Measurements from ENCODE around the gene LRAT. TPM values are rescaled to one million over a fixed set of nuclear protein-coding genes. Genes with fewer than 3 reads are reported as not detected.
A peak's percentile ranks its signal among the peaks of the same experiment; 100 is the strongest.

The LRAT gene
- total and polyA plus RNA-seq, 2 donors from 2014 or later, result 0.15 to 0.72 TPM

DNA sequence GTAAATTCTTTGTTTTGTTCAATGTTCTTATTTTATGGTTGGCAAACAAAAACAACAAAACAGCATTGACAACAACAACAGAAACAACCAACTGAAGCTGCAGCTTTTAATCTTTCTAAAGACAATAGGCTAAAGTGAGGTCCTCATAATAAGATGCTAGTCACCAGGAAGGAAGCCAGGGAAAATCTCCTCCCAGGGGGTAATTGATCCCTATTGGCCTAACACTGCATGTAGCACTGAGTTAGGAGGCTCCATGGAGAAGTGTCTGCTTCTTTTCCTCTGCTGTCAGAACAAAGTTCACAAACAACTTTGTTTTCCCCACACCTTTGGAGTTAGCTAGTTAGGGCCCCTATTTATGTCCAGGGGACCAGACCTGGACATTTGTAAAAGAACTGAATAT lies 4.7 kb upstream of the LRAT start:
- Histone ChIP-seq H3K27ac (ENCODE audit: low read depth in 2 of 2, low read length in 2 of 2) (no peak overlapping the region), H3K9me3 (ENCODE audit: control insufficient read depth in 2 of 3, insufficient read depth in 1 of 3, low read length in 3 of 3) (no peaks in the 10 kb centered on the region), H3K9ac (ENCODE audit: low read length in 3 of 3) (no peak overlapping the region), H3K4me1 (ENCODE audit: control insufficient read depth in 2 of 3, insufficient read depth in 2 of 3, low read depth in 1 of 3, low read length in 3 of 3) (peaks cover 0 to 3% (median 0%) of the 10 kb centered on the region in 3 donors), H3K36me3 (ENCODE audit: control insufficient read depth in 2 of 3, insufficient read depth in 3 of 3, low read length in 3 of 3) (no peaks in the 10 kb centered on the region), H3K4me3 (ENCODE audit: low read length in 3 of 3) (no peak overlapping the region), H3K27me3 (ENCODE audit: control insufficient read depth, insufficient read depth, low read length) (peaks cover 34% of the 10 kb centered on the region)
- FAIRE-seq (no peak), DNase-seq (no peak)
- TF ChIP-seq, protein P1, sequence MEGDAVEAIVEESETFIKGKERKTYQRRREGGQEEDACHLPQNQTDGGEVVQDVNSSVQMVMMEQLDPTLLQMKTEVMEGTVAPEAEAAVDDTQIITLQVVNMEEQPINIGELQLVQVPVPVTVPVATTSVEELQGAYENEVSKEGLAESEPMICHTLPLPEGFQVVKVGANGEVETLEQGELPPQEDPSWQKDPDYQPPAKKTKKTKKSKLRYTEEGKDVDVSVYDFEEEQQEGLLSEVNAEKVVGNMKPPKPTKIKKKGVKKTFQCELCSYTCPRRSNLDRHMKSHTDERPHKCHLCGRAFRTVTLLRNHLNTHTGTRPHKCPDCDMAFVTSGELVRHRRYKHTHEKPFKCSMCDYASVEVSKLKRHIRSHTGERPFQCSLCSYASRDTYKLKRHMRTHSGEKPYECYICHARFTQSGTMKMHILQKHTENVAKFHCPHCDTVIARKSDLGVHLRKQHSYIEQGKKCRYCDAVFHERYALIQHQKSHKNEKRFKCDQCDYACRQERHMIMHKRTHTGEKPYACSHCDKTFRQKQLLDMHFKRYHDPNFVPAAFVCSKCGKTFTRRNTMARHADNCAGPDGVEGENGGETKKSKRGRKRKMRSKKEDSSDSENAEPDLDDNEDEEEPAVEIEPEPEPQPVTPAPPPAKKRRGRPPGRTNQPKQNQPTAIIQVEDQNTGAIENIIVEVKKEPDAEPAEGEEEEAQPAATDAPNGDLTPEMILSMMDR (IDR thresholded peaks at IDR 0.05; ENCODE audit: borderline replicate concordance, extremely low read depth, insufficient read depth), result no peak
- intact Hi-C loops (cut with DNase I), result no loop called here

DNA sequence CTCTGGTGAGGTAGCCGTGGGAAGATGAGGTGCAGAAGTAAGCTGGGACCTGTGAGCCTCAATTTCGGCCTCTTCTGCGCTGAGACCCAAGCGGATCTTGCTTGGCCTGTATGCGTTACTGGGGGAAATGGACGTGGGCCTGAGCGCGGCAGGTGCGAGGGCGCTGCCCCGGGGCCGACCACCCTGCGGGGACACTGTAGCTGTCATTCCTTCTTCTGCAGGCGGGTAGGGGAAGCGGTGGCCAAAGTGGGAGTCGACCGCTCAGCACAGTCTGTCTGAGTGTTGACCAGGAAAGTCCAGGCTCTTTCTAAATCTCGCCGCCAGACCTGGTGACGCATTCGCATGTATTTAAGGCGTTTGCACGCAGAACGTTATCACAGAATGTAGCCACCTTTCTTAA lies 3.3 kb upstream of the LRAT start:
- TF ChIP-seq, protein P1 (IDR thresholded peaks at IDR 0.05; ENCODE audit: borderline replicate concordance, extremely low read depth, insufficient read depth), result no peak
- Histone ChIP-seq H3K4me1 (ENCODE audit: control insufficient read depth in 2 of 3, insufficient read depth in 2 of 3, low read depth in 1 of 3, low read length in 3 of 3) (peaks cover 0 to 8% (median 0%) of the 10 kb centered on the region in 3 donors), H3K9ac (ENCODE audit: low read length in 3 of 3) (no peak overlapping the region), H3K27ac (ENCODE audit: low read depth in 2 of 2, low read length in 2 of 2) (no peak overlapping the region), H3K9me3 (ENCODE audit: control insufficient read depth in 2 of 3, insufficient read depth in 1 of 3, low read length in 3 of 3) (no peaks in the 10 kb centered on the region), H3K4me3 (ENCODE audit: low read length in 3 of 3) (no peak overlapping the region), H3K36me3 (ENCODE audit: control insufficient read depth in 2 of 3, insufficient read depth in 3 of 3, low read length in 3 of 3) (no peaks in the 10 kb centered on the region), H3K27me3 (ENCODE audit: control insufficient read depth, insufficient read depth, low read length) (peaks cover 43% of the 10 kb centered on the region)
- no peak for FAIRE-seq
- DNase-seq, result peak in 1 of 5 donors; percentile 10
- intact Hi-C loops (cut with DNase I), result no loop called here

GRCh38 chr4:154741131-154741665 lies 2.6 kb upstream of the LRAT start:
- Histone ChIP-seq H3K4me3 (ENCODE audit: low read length in 3 of 3) (no peak overlapping the region), H3K27me3 (ENCODE audit: control insufficient read depth, insufficient read depth, low read length) (peaks cover 43% of the 10 kb centered on the region), H3K27ac (ENCODE audit: low read depth in 2 of 2, low read length in 2 of 2) (no peak overlapping the region), H3K36me3 (ENCODE audit: control insufficient read depth in 2 of 3, insufficient read depth in 3 of 3, low read length in 3 of 3) (no peaks in the 10 kb centered on the region), H3K9ac (ENCODE audit: low read length in 3 of 3) (no peak overlapping the region), H3K4me1 (ENCODE audit: control insufficient read depth in 2 of 3, insufficient read depth in 2 of 3, low read depth in 1 of 3, low read length in 3 of 3) (peaks cover 0 to 8% (median 0%) of the 10 kb centered on the region in 3 donors), H3K9me3 (ENCODE audit: control insufficient read depth in 2 of 3, insufficient read depth in 1 of 3, low read length in 3 of 3) (no peaks in the 10 kb centered on the region)
- intact Hi-C loops (cut with DNase I), result no loop called here
- TF ChIP-seq, protein P1 (IDR thresholded peaks at IDR 0.05; ENCODE audit: borderline replicate concordance, extremely low read depth, insufficient read depth), result no peak
- DNase-seq (peak in 3 of 5 donors; percentile 9 to 47 (median 27)), FAIRE-seq (no peak)
